Cardiac muscle cell (in vitro differentiated cells and primary cell): ENCODE data around the gene ARHGAP15. TPM values are rescaled to one million over a fixed set of nuclear protein-coding genes. Genes with fewer than 3 reads are reported as not detected.

Experiments used
- DNase-seq, 2 donors: peaks; one replicate each; pipeline versions ENCODE4 v3.0.0 to v3.0.0-alpha.2; 2010 to 2017; ENCODE audit warnings: low read depth in 1 of 2, low spot score in 1 of 2
- H3K27ac ChIP-seq: fragments of 200-600 bp; sonication (generic); 2 replicates; pipeline ENCODE4 v1.5.1; 2016
- H3K27me3 ChIP-seq: fragments of 200-600 bp; sonication (generic); 2 replicates; pipeline ENCODE4 v1.6.0; 2016; ENCODE audit warnings: control low read depth
- H3K36me3 ChIP-seq: fragments of 200-600 bp; sonication (generic); 2 replicates; pipeline ENCODE4 v1.5.1; 2016; ENCODE audit warnings: control low read depth
- H3K4me1 ChIP-seq: fragments of 200-600 bp; sonication (generic); 2 replicates; pipeline ENCODE4 v1.8.1; 2017; ENCODE audit warnings: low read depth, mild to moderate bottlenecking, mixed run types
- H3K4me3 ChIP-seq: fragments of 200-600 bp; sonication (generic); 2 replicates; pipeline ENCODE4 v1.5.1; 2016; ENCODE audit warnings: mild to moderate bottlenecking
- H3K9me3 ChIP-seq: fragments of 200-600 bp; sonication (generic); 2 replicates; pipeline ENCODE4 v1.5.1; 2017; ENCODE audit warnings: low read depth, mild to moderate bottlenecking, control low read depth
- CTCF ChIP-seq: IDR thresholded peaks from 2 replicates; pipeline ENCODE4 v1.5.1; 2012; ENCODE audit warnings: low read depth, mild to moderate bottlenecking, low read length
- polyA plus RNA-seq: library from polyadenylated mRNA; unstranded; fragments of >200 nt; fragmentation: Nextera tagmentation; extraction: Ambion mirVana; gene quantifications from 2 replicates; pipeline ENCODE4 v1.2.1, GENCODE V29; 2016
- total RNA-seq: library from RNA; depleted of rRNA; stranded (reverse); fragments of >200 nt; gene quantifications from 2 replicates; pipeline ENCODE4 v1.2.3, GENCODE V29; 2016

ARHGAP15 gene
- total and polyA plus RNA-seq, 2 experiments from 2014 or later = not detected

- Histone ChIP-seq H3K36me3 (no peaks in the 10 kb centered on the region), H3K4me3 (no peak overlapping the region), H3K4me1 (no peaks in the 10 kb centered on the region), H3K9me3 (no peaks in the 10 kb centered on the region), H3K27ac (no peak overlapping the region), H3K27me3 (no peaks in the 10 kb centered on the region)
- DNase-seq = no peak
- TF ChIP-seq CTCF = no peak
Measured at GRCh38 chr2:143241403-143242088, 112.3 kb downstream of the ARHGAP15 start.

- Histone ChIP-seq H3K4me1 (no peaks in the 10 kb centered on the region), H3K27ac (no peak overlapping the region), H3K9me3 (no peaks in the 10 kb centered on the region), H3K27me3 (no peaks in the 10 kb centered on the region), H3K36me3 (no peaks in the 10 kb centered on the region), H3K4me3 (no peak overlapping the region)
- no peak for DNase-seq
- no peak for TF ChIP-seq CTCF
Measured at GRCh38 chr2:143246246-143246645, 117.0 kb downstream of the ARHGAP15 start.

GRCh38 chr2:143246815-143247744, 117.9 kb downstream of the ARHGAP15 start:
- no peak for DNase-seq
- H3K27ac ChIP-seq = no peak overlapping the region
- H3K36me3 ChIP-seq = no peaks in the 10 kb centered on the region
- H3K27me3 ChIP-seq = no peaks in the 10 kb centered on the region
- no peaks in the 10 kb centered on the region for H3K9me3 ChIP-seq
- no peaks in the 10 kb centered on the region for H3K4me1 ChIP-seq
- TF ChIP-seq CTCF = no peak
- no peak overlapping the region for H3K4me3 ChIP-seq

GRCh38 chr2:143248631-143249030, 119.4 kb downstream of the ARHGAP15 start:
- H3K36me3 ChIP-seq = no peaks in the 10 kb centered on the region
- DNase-seq = no peak
- TF ChIP-seq CTCF = no peak
- no peak overlapping the region for H3K27ac ChIP-seq
- no peaks in the 10 kb centered on the region for H3K9me3 ChIP-seq
- no peak overlapping the region for H3K4me3 ChIP-seq
- no peaks in the 10 kb centered on the region for H3K4me1 ChIP-seq
- H3K27me3 ChIP-seq = peaks cover 2% of the 10 kb centered on the region

DNA sequence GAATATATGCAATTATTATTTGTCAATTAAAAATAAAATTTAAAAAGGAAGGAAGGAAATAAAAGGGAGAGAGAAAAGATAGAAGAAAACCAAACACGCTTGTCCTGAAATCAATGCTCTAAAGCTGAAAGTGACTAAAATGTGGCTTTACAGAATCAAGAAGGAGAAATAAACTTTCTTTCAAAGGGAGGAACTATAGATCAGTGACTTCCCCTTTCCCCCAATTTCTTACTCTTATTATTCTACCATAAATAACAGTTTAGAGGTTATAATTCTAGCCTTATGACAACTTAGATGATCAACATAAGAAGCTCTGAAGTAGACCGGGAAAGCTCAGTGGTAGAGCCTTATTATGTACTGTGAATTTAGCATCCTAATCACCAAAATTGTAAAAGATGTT, 122.5 kb downstream of the ARHGAP15 start:
- H3K36me3 ChIP-seq = no peaks in the 10 kb centered on the region
- H3K27ac ChIP-seq = no peak overlapping the region
- H3K9me3 ChIP-seq = no peaks in the 10 kb centered on the region
- no peak for DNase-seq
- peaks cover 2% of the 10 kb centered on the region for H3K27me3 ChIP-seq
- H3K4me3 ChIP-seq = no peak overlapping the region
- TF ChIP-seq CTCF = no peak
- no peaks in the 10 kb centered on the region for H3K4me1 ChIP-seq
